GM18519 (cell line): ENCODE data around the gene EREG.
"Not testable (repeated sequence)": the region's sequence is repeated elsewhere in the genome, so short reads cannot be mapped to it uniquely, and the experiment has no call there.

Experiments
- ATAC-seq: cut with Tn5 transposase; IDR thresholded peaks from one replicate; pipeline ENCODE4 v1.9.1; 2021; ENCODE audit warnings: mild to moderate bottlenecking, moderate library complexity; ENCODE audit not compliant: unreplicated experiment, low FRiP score

The EREG gene

GRCh38 chr4:74386159-74386558 is 21.2 kb downstream of the EREG start:
- ATAC-seq, result no peak

DNA sequence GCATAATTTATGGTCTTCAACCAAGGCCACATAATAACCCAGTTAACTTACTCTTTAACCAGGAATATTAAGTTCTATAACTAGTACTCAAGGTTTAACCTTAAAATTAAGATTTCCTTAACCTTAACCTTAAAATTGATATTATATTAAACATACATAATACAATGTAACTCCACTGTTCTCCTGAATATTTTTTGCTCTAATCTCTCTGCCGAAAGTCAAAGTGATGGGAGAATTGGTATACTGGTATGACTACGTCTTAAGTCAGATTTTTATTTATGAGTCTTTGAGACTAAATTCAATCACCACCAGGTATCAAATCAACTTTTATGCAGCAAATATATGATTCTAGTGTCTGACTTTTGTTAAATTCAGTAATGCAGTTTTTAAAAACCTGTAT is 22.8 kb downstream of the EREG start:
- ATAC-seq, result no peak

- no peak for ATAC-seq
Measured at GRCh38 chr4:74389494-74389893, 24.5 kb downstream of the EREG start.

- ATAC-seq, result no peak
Measured at GRCh38 chr4:74390677-74391076, 25.7 kb downstream of the EREG start.

GRCh38 chr4:74391346-74391745 is 26.4 kb downstream of the EREG start:
- ATAC-seq, result no peak

DNA sequence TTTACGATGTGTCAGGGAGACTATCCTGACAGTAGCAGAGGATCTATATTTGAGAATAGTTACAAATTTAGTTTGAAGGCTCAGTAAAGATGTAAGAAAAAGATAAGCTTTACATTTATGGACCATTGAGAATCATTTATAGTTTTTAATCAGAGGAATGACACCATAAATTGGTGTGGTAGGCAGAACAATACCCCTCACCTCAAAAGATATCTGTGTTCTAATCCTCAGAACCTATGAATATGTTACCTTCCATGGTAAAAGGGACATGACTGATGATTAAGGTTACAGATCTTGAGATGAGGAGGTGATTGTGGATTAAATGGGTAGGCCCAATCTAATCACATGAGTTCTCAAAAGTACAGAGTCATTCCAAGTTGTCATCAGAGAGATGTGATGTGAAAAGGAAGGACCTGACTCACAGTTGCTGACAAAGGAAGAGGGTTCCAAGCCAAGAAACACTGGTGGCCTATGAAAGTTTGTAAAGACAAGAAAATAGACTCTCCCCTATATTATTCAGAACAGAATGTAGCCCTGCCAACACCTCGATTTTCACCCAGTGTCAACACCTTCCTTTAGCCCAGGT is 27.0 kb downstream of the EREG start:
- ATAC-seq, result no peak

DNA sequence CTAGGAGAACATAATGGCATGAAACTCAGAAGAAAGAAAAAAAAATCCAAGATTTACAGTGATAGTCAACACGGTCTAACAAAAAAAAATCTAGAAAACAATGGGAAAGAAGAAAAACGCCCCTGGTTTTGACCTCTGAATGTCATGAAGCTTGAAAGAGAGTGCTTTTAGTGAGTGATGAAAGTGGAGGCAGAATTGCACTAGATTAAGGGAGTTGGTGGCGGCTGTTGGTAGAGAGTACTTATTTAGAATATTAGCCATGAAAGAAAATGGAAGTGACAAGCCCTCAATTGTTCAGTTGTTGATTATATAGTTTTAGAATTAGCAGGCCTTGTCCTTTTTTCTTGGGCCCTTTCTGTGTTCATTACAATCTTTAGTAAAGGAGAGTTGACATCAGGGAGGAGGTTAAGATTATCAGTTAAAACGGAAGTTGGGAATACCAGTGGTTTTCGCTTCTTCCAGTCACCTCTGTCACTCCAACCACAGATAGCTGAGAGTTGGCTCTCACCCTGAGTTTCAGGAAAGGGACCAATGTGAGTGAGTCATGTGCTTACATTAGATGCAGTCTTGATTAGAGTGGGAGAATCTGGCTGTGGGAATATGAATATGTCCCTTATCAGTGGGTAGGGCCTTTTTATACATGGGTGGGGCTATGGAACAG is 29.7 kb downstream of the EREG start:
- ATAC-seq, result no peak

- ATAC-seq, result no peak
Measured at GRCh38 chr4:74395633-74396032, 30.7 kb downstream of the EREG start.

GRCh38 chr4:74397748-74398426 is 32.9 kb downstream of the EREG start:
- no peak for ATAC-seq

- not testable (repeated sequence) for ATAC-seq
Measured at GRCh38 chr4:74398894-74399589, 34.1 kb downstream of the EREG start.

DNA sequence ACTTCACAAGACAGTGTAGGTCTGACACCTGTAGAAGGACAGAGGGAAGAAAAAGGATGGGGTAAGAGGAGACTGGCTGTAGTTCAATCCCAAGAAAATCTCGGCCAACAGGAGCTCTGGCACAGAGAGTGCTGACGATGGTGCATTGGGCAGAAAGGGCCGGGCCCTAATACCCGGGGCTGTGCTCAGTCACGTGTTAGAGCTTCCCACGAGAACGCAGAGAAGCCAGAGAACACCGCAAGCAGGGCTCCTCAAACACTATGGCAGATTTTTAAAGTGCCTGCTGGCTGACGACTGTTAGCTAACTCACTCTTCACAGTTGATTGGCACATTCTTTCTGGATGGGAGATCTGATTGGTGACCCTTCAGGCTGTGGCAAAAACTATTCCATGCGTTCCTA is 35.5 kb downstream of the EREG start:
- no peak for ATAC-seq

GRCh38 chr4:74402692-74403456 is 37.9 kb downstream of the EREG start:
- peak; percentile 85 for ATAC-seq

DNA sequence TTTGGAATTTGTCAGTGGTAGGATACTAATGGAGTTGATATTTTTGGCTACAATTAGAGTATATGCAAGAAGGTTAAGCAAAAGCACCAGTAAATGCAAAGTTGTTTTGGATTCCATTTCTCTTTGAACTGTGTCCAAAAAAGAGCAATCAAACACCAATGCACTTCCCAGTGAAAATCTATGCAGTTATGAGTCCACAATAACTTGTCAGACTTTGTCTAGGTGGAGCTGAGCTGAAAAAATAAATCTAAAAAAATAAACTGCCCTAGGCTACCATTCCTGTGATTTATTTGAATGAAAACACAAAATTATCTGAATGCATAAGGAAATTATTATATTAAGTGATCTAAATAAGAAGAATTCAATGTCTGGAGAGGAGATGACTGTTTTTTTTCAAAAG is 42.9 kb downstream of the EREG start:
- no peak for ATAC-seq

- ATAC-seq, result no peak
Measured at GRCh38 chr4:74408639-74409038, 43.7 kb downstream of the EREG start.

DNA sequence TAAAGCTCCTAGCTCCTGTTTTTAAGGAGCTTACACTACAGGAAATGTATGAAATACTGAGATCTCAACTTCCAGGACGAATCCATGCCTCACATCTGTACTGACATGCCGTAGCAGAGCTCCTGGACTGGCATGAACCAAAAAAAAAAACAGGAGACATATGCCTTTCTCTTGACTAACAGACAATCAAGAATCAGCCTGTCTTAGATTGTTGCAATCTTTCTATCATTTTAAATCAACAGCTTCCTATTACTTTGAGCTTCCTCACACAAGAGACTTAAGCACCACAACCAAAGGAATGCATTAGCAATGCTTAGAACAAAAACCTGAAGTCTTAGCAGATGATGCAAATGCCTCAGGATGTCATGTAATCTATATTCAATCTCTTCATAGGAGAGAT is 45.3 kb downstream of the EREG start:
- no peak for ATAC-seq

GRCh38 chr4:74412225-74412624 is 47.3 kb downstream of the EREG start:
- no peak for ATAC-seq

- ATAC-seq, result no peak
Measured at GRCh38 chr4:74413265-74413664, 48.3 kb downstream of the EREG start.

GRCh38 chr4:74414149-74414809 is 49.3 kb downstream of the EREG start:
- no peak for ATAC-seq

GRCh38 chr4:74415602-74416300 is 50.8 kb downstream of the EREG start:
- no peak for ATAC-seq
